Measurements from ENCODE around the gene RBFOX1.

DNA sequence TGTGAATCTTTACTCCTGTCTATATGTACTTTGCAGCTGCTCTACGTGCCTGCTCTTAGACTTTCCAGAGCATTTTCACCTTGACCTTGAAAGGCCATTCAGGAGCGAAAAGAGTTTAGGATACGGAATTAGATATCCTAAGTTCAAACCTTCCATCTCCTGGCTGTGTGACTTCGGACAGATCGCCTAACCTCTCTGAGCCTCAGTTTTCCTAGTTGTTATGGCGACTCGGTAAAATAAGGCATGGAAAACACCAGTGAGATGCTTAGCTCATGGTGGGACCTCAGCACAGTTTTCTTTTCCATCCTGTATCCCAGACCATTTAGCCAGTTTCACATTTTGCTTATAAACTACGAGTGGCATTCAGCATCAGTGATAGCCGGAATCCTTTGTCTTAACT is 233.7 kb downstream of the RBFOX1 start:
- TF ChIP-seq POLR2AphosphoS5 (IDR thresholded peaks at IDR 0.05) (no peak), EP300 (IDR thresholded peaks at IDR 0.05) (no peak)
- TF ChIP-seq, protein P1, sequence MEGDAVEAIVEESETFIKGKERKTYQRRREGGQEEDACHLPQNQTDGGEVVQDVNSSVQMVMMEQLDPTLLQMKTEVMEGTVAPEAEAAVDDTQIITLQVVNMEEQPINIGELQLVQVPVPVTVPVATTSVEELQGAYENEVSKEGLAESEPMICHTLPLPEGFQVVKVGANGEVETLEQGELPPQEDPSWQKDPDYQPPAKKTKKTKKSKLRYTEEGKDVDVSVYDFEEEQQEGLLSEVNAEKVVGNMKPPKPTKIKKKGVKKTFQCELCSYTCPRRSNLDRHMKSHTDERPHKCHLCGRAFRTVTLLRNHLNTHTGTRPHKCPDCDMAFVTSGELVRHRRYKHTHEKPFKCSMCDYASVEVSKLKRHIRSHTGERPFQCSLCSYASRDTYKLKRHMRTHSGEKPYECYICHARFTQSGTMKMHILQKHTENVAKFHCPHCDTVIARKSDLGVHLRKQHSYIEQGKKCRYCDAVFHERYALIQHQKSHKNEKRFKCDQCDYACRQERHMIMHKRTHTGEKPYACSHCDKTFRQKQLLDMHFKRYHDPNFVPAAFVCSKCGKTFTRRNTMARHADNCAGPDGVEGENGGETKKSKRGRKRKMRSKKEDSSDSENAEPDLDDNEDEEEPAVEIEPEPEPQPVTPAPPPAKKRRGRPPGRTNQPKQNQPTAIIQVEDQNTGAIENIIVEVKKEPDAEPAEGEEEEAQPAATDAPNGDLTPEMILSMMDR (IDR thresholded peaks at IDR 0.05), result no peak
